T-helper 1 cell treated with Interleukin-12 subunit alpha and Interleukin-12 subunit beta and Interleukin-4 antibody, amounts not matched to agents 30 μg/mL and 1 μg/mL, for 36 hours (primary cell): Measurements from ENCODE around the gene SMARCC1.
"Not testable (repeated sequence)": the region's sequence is repeated elsewhere in the genome, so short reads cannot be mapped to it uniquely, and the experiment has no call there.

Experiments used
- H3K27ac Mint-ChIP-seq: one replicate; pipeline ENCODE4 v1.8.0; 2021; ENCODE audit warnings: mild to moderate bottlenecking, mixed read lengths
- H3K27me3 Mint-ChIP-seq: one replicate; pipeline ENCODE4 v1.8.0; 2021; ENCODE audit warnings: low read depth, mixed read lengths
- H3K36me3 Mint-ChIP-seq: one replicate; pipeline ENCODE4 v1.8.0; 2021; ENCODE audit warnings: low read depth, mixed read lengths
- H3K4me1 Mint-ChIP-seq: one replicate; pipeline ENCODE4 v1.8.0; 2021; ENCODE audit warnings: low read depth, mixed read lengths
- H3K4me3 Mint-ChIP-seq: one replicate; pipeline ENCODE4 v1.8.0; 2021; ENCODE audit warnings: mild to moderate bottlenecking, moderate library complexity, mixed read lengths
- H3K9me3 Mint-ChIP-seq: one replicate; pipeline ENCODE4 v1.8.0; 2021; ENCODE audit warnings: mixed read lengths

SMARCC1 gene

GRCh38 chr3:47746264-47746663 is 35.4 kb downstream of the SMARCC1 start:
- Mint-ChIP-seq H3K27ac (no peak overlapping the region), H3K36me3 (peaks cover 6% of the 10 kb centered on the region), H3K4me1 (peaks cover 4% of the 10 kb centered on the region), H3K9me3 (no peaks in the 10 kb centered on the region), H3K4me3 (no peak overlapping the region), H3K27me3 (no peaks in the 10 kb centered on the region)

GRCh38 chr3:47743855-47744254 is 37.8 kb downstream of the SMARCC1 start:
- no peak overlapping the region for H3K27ac Mint-ChIP-seq
- no peak overlapping the region for H3K4me3 Mint-ChIP-seq
- H3K4me1 Mint-ChIP-seq = peaks cover 5% of the 10 kb centered on the region
- no peaks in the 10 kb centered on the region for H3K27me3 Mint-ChIP-seq
- H3K9me3 Mint-ChIP-seq = no peaks in the 10 kb centered on the region
- H3K36me3 Mint-ChIP-seq = peaks cover 4% of the 10 kb centered on the region

- H3K4me3 Mint-ChIP-seq, H3K27ac Mint-ChIP-seq, H3K36me3 Mint-ChIP-seq, H3K4me1 Mint-ChIP-seq, H3K9me3 Mint-ChIP-seq, H3K27me3 Mint-ChIP-seq: not testable (repeated sequence)
Observed at GRCh38 chr3:47743352-47743751, 38.3 kb downstream of the SMARCC1 start.

GRCh38 chr3:47741925-47742324 is 39.8 kb downstream of the SMARCC1 start:
- H3K9me3 Mint-ChIP-seq = no peaks in the 10 kb centered on the region
- H3K36me3 Mint-ChIP-seq = peaks cover 6% of the 10 kb centered on the region
- peaks cover 5% of the 10 kb centered on the region for H3K4me1 Mint-ChIP-seq
- H3K27me3 Mint-ChIP-seq = no peaks in the 10 kb centered on the region
- no peak overlapping the region for H3K4me3 Mint-ChIP-seq
- H3K27ac Mint-ChIP-seq = no peak overlapping the region

GRCh38 chr3:47732143-47732542 is 49.5 kb downstream of the SMARCC1 start:
- Mint-ChIP-seq H3K36me3 (peaks cover 25% of the 10 kb centered on the region), H3K27me3 (no peaks in the 10 kb centered on the region), H3K4me3 (no peak overlapping the region), H3K27ac (no peak overlapping the region), H3K4me1 (peaks cover 3% of the 10 kb centered on the region), H3K9me3 (no peaks in the 10 kb centered on the region)

GRCh38 chr3:47731061-47731460 is 50.6 kb downstream of the SMARCC1 start:
- H3K4me1 Mint-ChIP-seq = peaks cover 5% of the 10 kb centered on the region
- no peak overlapping the region for H3K4me3 Mint-ChIP-seq
- H3K27ac Mint-ChIP-seq = no peak overlapping the region
- peaks cover 26% of the 10 kb centered on the region for H3K36me3 Mint-ChIP-seq
- H3K9me3 Mint-ChIP-seq = no peaks in the 10 kb centered on the region
- H3K27me3 Mint-ChIP-seq = no peaks in the 10 kb centered on the region

GRCh38 chr3:47722859-47723258 is 58.8 kb downstream of the SMARCC1 start:
- Mint-ChIP-seq H3K27me3 (no peaks in the 10 kb centered on the region), H3K9me3 (no peaks in the 10 kb centered on the region), H3K27ac (no peak overlapping the region), H3K4me1 (peaks cover 10% of the 10 kb centered on the region), H3K36me3 (peaks cover 18% of the 10 kb centered on the region), H3K4me3 (no peak overlapping the region)

GRCh38 chr3:47717448-47717847 is 64.2 kb downstream of the SMARCC1 start:
- peaks cover 29% of the 10 kb centered on the region for H3K36me3 Mint-ChIP-seq
- not testable (repeated sequence) for H3K9me3 Mint-ChIP-seq, H3K4me1 Mint-ChIP-seq, H3K27ac Mint-ChIP-seq, H3K4me3 Mint-ChIP-seq, H3K27me3 Mint-ChIP-seq

- no peak overlapping the region for H3K27ac Mint-ChIP-seq
- no peaks in the 10 kb centered on the region for H3K27me3 Mint-ChIP-seq
- no peak overlapping the region for H3K4me3 Mint-ChIP-seq
- H3K36me3 Mint-ChIP-seq = peaks cover 30% of the 10 kb centered on the region
- H3K4me1 Mint-ChIP-seq = peaks cover 4% of the 10 kb centered on the region
- no peaks in the 10 kb centered on the region for H3K9me3 Mint-ChIP-seq
Observed at GRCh38 chr3:47716656-47717055, 65.0 kb downstream of the SMARCC1 start.

GRCh38 chr3:47715928-47716327 is 65.8 kb downstream of the SMARCC1 start:
- H3K4me3 Mint-ChIP-seq = no peak overlapping the region
- H3K27ac Mint-ChIP-seq = no peak overlapping the region
- H3K4me1 Mint-ChIP-seq = peaks cover 4% of the 10 kb centered on the region
- H3K9me3 Mint-ChIP-seq = no peaks in the 10 kb centered on the region
- H3K27me3 Mint-ChIP-seq = no peaks in the 10 kb centered on the region
- H3K36me3 Mint-ChIP-seq = peaks cover 32% of the 10 kb centered on the region

GRCh38 chr3:47714606-47715005 is 67.1 kb downstream of the SMARCC1 start:
- Mint-ChIP-seq H3K9me3 (no peaks in the 10 kb centered on the region), H3K4me3 (no peak overlapping the region), H3K27me3 (no peaks in the 10 kb centered on the region), H3K4me1 (peaks cover 4% of the 10 kb centered on the region), H3K27ac (no peak overlapping the region), H3K36me3 (peaks cover 36% of the 10 kb centered on the region)

- Mint-ChIP-seq H3K36me3 (peaks cover 41% of the 10 kb centered on the region), H3K27me3 (no peaks in the 10 kb centered on the region), H3K27ac (no peak overlapping the region), H3K4me3 (no peak overlapping the region), H3K9me3 (no peaks in the 10 kb centered on the region), H3K4me1 (peaks cover 4% of the 10 kb centered on the region)
Observed at GRCh38 chr3:47713655-47714054, 68.0 kb downstream of the SMARCC1 start.

GRCh38 chr3:47712398-47712797 is 69.3 kb downstream of the SMARCC1 start:
- Mint-ChIP-seq H3K4me3 (no peak overlapping the region), H3K4me1 (peaks cover 4% of the 10 kb centered on the region), H3K9me3 (no peaks in the 10 kb centered on the region), H3K36me3 (peaks cover 42% of the 10 kb centered on the region), H3K27ac (no peak overlapping the region), H3K27me3 (no peaks in the 10 kb centered on the region)

GRCh38 chr3:47711596-47711995 is 70.1 kb downstream of the SMARCC1 start:
- Mint-ChIP-seq H3K4me1 (peaks cover 4% of the 10 kb centered on the region), H3K9me3 (no peaks in the 10 kb centered on the region), H3K27me3 (no peaks in the 10 kb centered on the region), H3K27ac (no peak overlapping the region), H3K4me3 (no peak overlapping the region), H3K36me3 (peaks cover 43% of the 10 kb centered on the region)

GRCh38 chr3:47705391-47705790 is 76.3 kb downstream of the SMARCC1 start:
- Mint-ChIP-seq H3K4me1 (no peaks in the 10 kb centered on the region), H3K27me3 (no peaks in the 10 kb centered on the region), H3K4me3 (no peak overlapping the region), H3K36me3 (peaks cover 33% of the 10 kb centered on the region), H3K9me3 (no peaks in the 10 kb centered on the region), H3K27ac (no peak overlapping the region)

- Mint-ChIP-seq H3K27me3 (no peaks in the 10 kb centered on the region), H3K9me3 (no peaks in the 10 kb centered on the region), H3K27ac (no peak overlapping the region), H3K36me3 (peaks cover 29% of the 10 kb centered on the region), H3K4me1 (no peaks in the 10 kb centered on the region), H3K4me3 (no peak overlapping the region)
Observed at GRCh38 chr3:47704237-47704612, 77.5 kb downstream of the SMARCC1 start.
